Fibroblast of upper back skin (primary cell): Measurements from ENCODE around the gene PROX2.
A peak's percentile ranks its signal among the peaks of the same experiment; 100 is the strongest.

Experiments used
- DNase-seq: peaks from one replicate; pipeline ENCODE4 v3.0.0-alpha.2; 2013

The PROX2 gene

GRCh38 chr14:74879427-74880182 is 3.7 kb upstream of the PROX2 start:
- no peak for DNase-seq

GRCh38 chr14:74875204-74875603 is 741 bp downstream of the PROX2 start:
- DNase-seq: no peak

- DNase-seq: no peak
These were observed 4.1 kb downstream of the PROX2 start for GRCh38 chr14:74871819-74872218.

GRCh38 chr14:74868739-74869138 is 7.2 kb downstream of the PROX2 start:
- no peak for DNase-seq

GRCh38 chr14:74867673-74868072 is 8.3 kb downstream of the PROX2 start:
- DNase-seq: no peak

- DNase-seq: no peak
These were observed 9.1 kb downstream of the PROX2 start for GRCh38 chr14:74866708-74867389.

- DNase-seq: no peak
These were observed 10.8 kb downstream of the PROX2 start for GRCh38 chr14:74865156-74865555.

- no peak for DNase-seq
These were observed 11.7 kb downstream of the PROX2 start for GRCh38 chr14:74864198-74864597.

GRCh38 chr14:74863274-74863673 is 12.7 kb downstream of the PROX2 start:
- no peak for DNase-seq

GRCh38 chr14:74861734-74862090 is 14.2 kb downstream of the PROX2 start:
- no peak for DNase-seq

- DNase-seq: peak; percentile 88
These were observed 14.8 kb downstream of the PROX2 start for GRCh38 chr14:74860899-74861733.

- peak; percentile 60 for DNase-seq
These were observed 16.0 kb downstream of the PROX2 start for GRCh38 chr14:74859757-74860552.

GRCh38 chr14:74858022-74858421 is 17.9 kb downstream of the PROX2 start:
- peak; percentile 48 for DNase-seq

GRCh38 chr14:74856366-74856765 is 19.6 kb downstream of the PROX2 start:
- no peak for DNase-seq

GRCh38 chr14:74855945-74856344 is 20.0 kb downstream of the PROX2 start:
- no peak for DNase-seq

- DNase-seq: no peak
These were observed 20.9 kb downstream of the PROX2 start for GRCh38 chr14:74855021-74855420.

- DNase-seq: no peak
These were observed 22.4 kb downstream of the PROX2 start for GRCh38 chr14:74853581-74853980.

- DNase-seq: peak; percentile 87
These were observed 22.9 kb downstream of the PROX2 start for GRCh38 chr14:74852922-74853530.

- DNase-seq: peak; percentile 38
These were observed 27.2 kb downstream of the PROX2 start for GRCh38 chr14:74848768-74849167.

- DNase-seq: peak; percentile 73
These were observed 28.8 kb downstream of the PROX2 start for GRCh38 chr14:74846968-74847665.

- peak; percentile 92 for DNase-seq
These were observed 29.8 kb downstream of the PROX2 start for GRCh38 chr14:74846168-74846567.

GRCh38 chr14:74843653-74844052 is 32.3 kb downstream of the PROX2 start:
- DNase-seq: peak; percentile 89
